Glutamatergic neuron (in vitro differentiated cells): ENCODE data around the gene P2RY6. TPM values are rescaled to one million over a fixed set of nuclear protein-coding genes. Genes with fewer than 3 reads are reported as not detected.

ENCODE experiments used
- DNase-seq: peaks from one replicate; pipeline ENCODE4 v3.0.0; 2022
- H3K27ac Mint-ChIP-seq: one replicate; pipeline ENCODE4 v1.8.0; 2020; ENCODE audit warnings: mild to moderate bottlenecking, mixed read lengths, inconsistent platforms; ENCODE audit not compliant: unreplicated experiment
- H3K27me3 Mint-ChIP-seq: one replicate; pipeline ENCODE4 v1.8.0; 2020; ENCODE audit warnings: mild to moderate bottlenecking, moderate library complexity, mixed read lengths, inconsistent platforms; ENCODE audit not compliant: unreplicated experiment
- H3K36me3 Mint-ChIP-seq: one replicate; pipeline ENCODE4 v1.8.0; 2020; ENCODE audit warnings: mild to moderate bottlenecking, mixed read lengths, inconsistent platforms; ENCODE audit not compliant: unreplicated experiment
- H3K4me1 Mint-ChIP-seq: one replicate; pipeline ENCODE4 v1.8.0; 2020; ENCODE audit warnings: mild to moderate bottlenecking, low read depth, mixed read lengths, inconsistent platforms; ENCODE audit not compliant: unreplicated experiment
- H3K4me3 Mint-ChIP-seq: one replicate; pipeline ENCODE4 v1.8.0; 2020; ENCODE audit warnings: mild to moderate bottlenecking, mixed read lengths, inconsistent platforms; ENCODE audit not compliant: unreplicated experiment
- H3K9me3 Mint-ChIP-seq: one replicate; pipeline ENCODE4 v1.8.0; 2020; ENCODE audit warnings: mild to moderate bottlenecking, moderate library complexity, mixed read lengths, inconsistent platforms; ENCODE audit not compliant: unreplicated experiment
- total RNA-seq: library from RNA; stranded (reverse); fragmentation: NEBNext Ultra II Directional; extraction: Animal tissue kit (Norgen Biotek cat#: 25700); gene quantifications from one replicate; pipeline ENCODE4 v1.2.1, GENCODE V29; 2021; ENCODE audit not compliant: unreplicated experiment
- TF ChIP-seq, protein P1 (sequence below): fragments of 200-600 bp; sonication (generic); IDR thresholded peaks from one replicate; pipeline ENCODE4 v1.5.0; 2021; ENCODE audit not compliant: partially characterized antibody, unreplicated experiment

P2RY6 gene
- total RNA-seq, 1 donor from 2014 or later: not detected

DNA sequence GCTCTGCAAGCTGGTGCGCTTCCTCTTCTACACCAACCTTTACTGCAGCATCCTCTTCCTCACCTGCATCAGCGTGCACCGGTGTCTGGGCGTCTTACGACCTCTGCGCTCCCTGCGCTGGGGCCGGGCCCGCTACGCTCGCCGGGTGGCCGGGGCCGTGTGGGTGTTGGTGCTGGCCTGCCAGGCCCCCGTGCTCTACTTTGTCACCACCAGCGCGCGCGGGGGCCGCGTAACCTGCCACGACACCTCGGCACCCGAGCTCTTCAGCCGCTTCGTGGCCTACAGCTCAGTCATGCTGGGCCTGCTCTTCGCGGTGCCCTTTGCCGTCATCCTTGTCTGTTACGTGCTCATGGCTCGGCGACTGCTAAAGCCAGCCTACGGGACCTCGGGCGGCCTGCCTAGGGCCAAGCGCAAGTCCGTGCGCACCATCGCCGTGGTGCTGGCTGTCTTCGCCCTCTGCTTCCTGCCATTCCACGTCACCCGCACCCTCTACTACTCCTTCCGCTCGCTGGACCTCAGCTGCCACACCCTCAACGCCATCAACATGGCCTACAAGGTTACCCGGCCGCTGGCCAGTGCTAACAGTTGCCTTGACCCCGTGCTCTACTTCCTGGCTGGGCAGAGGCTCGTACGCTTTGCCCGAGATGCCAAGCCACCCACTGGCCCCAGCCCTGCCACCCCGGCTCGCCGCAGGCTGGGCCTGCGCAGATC, 37.5 kb upstream of the P2RY6 start:
- DNase-seq: peak; percentile 8
- peaks cover 1% of the 10 kb centered on the region for H3K4me1 Mint-ChIP-seq
- TF ChIP-seq, protein P1, sequence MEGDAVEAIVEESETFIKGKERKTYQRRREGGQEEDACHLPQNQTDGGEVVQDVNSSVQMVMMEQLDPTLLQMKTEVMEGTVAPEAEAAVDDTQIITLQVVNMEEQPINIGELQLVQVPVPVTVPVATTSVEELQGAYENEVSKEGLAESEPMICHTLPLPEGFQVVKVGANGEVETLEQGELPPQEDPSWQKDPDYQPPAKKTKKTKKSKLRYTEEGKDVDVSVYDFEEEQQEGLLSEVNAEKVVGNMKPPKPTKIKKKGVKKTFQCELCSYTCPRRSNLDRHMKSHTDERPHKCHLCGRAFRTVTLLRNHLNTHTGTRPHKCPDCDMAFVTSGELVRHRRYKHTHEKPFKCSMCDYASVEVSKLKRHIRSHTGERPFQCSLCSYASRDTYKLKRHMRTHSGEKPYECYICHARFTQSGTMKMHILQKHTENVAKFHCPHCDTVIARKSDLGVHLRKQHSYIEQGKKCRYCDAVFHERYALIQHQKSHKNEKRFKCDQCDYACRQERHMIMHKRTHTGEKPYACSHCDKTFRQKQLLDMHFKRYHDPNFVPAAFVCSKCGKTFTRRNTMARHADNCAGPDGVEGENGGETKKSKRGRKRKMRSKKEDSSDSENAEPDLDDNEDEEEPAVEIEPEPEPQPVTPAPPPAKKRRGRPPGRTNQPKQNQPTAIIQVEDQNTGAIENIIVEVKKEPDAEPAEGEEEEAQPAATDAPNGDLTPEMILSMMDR: no peak

DNA sequence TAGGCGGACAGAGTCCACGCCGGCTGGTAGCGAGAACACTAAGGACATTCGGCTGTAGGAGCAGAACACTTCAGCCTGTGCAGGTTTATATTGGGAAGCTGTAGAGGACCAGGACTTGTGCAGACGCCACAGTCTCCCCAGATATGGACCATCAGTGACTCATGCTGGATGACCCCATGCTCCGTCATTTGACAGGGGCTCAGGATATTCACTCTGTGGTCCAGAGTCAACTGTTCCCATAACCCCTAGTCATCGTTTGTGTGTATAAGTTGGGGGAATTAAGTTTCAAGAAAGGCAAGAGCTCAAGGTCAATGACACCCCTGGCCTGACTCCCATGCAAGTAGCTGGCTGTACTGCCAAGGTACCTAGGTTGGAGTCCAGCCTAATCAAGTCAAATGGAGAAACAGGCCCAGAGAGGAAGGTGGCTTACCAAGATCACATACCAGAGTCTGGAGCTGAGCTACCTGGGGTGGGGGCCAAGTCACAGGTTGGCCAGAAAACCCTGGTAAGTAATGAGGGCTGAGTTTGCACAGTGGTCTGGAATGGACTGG, 36.8 kb upstream of the P2RY6 start:
- TF ChIP-seq, protein P1: no peak
- no peak overlapping the region for H3K4me3 Mint-ChIP-seq
- H3K4me1 Mint-ChIP-seq: peaks cover 3% of the 10 kb centered on the region
- H3K27me3 Mint-ChIP-seq: peaks cover 2% of the 10 kb centered on the region
- DNase-seq: no peak
- H3K9me3 Mint-ChIP-seq: peaks cover 2% of the 10 kb centered on the region
- no peak overlapping the region for H3K27ac Mint-ChIP-seq
- H3K36me3 Mint-ChIP-seq: no peaks in the 10 kb centered on the region

More for the DNA sequence above, 37.5 kb upstream of the P2RY6 start:
- no peaks in the 10 kb centered on the region for H3K36me3 Mint-ChIP-seq
- H3K27ac Mint-ChIP-seq: no peak overlapping the region
- no peak overlapping the region for H3K4me3 Mint-ChIP-seq
- peaks cover 2% of the 10 kb centered on the region for H3K9me3 Mint-ChIP-seq
- peaks cover 3% of the 10 kb centered on the region for H3K27me3 Mint-ChIP-seq

DNA sequence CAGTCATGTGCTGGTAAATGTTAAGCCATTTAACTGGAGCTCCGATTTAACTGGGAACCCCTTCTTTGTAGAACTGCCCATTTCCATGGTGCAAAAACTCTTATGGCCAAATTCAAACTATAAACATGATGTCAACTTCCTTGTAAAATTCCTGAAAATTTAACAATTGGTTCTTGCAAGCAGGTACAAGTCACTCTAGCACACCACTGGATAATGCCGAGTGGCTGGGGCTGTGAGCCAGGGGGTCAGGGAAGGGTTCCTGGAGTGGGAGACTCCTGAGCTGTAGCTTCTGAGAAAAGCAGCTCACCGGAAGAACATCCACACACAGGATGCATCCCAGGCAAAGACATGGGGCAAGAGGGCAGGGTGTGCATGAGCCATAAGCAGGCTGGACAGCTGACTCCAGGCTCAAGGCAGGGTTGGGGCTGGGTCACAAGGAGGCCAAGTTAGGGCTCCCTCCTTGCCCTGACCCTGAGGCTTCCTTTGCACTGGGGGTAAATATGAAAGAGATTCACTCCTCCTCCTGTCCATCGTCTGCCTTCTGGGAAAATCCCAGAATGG, 35.9 kb upstream of the P2RY6 start:
- H3K36me3 Mint-ChIP-seq: no peaks in the 10 kb centered on the region
- no peak overlapping the region for H3K4me3 Mint-ChIP-seq
- no peak overlapping the region for H3K27ac Mint-ChIP-seq
- H3K9me3 Mint-ChIP-seq: peaks cover 2% of the 10 kb centered on the region
- peaks cover 2% of the 10 kb centered on the region for H3K27me3 Mint-ChIP-seq
- DNase-seq: peak; percentile 1
- peaks cover 3% of the 10 kb centered on the region for H3K4me1 Mint-ChIP-seq
- TF ChIP-seq, protein P1: no peak

DNA sequence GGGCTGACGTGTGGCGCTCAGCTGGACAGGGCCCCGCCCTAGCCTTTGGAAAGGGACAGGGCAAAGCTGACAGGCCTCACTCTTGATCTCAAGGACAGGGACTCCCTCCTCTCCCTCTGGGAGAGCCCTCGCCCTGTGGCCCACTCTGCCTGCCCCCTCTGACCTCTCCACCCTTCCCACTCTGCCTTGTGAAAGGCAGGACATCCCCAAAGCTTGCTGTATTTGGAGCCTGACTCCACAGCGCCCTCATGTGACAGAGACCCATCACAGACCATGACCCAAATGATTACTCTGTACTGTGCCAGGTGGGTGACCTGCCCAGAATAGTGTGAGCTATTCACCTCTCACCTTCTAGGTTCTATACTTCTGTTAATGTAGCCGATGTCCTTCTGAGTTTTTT, 35.3 kb upstream of the P2RY6 start:
- TF ChIP-seq, protein P1: peak; percentile 74
- H3K4me1 Mint-ChIP-seq: peaks cover 3% of the 10 kb centered on the region
- DNase-seq: peak; percentile 72
- H3K36me3 Mint-ChIP-seq: no peaks in the 10 kb centered on the region
- no peak overlapping the region for H3K4me3 Mint-ChIP-seq
- peaks cover 2% of the 10 kb centered on the region for H3K9me3 Mint-ChIP-seq
- H3K27ac Mint-ChIP-seq: no peak overlapping the region
- H3K27me3 Mint-ChIP-seq: peaks cover 2% of the 10 kb centered on the region
